ENCODE results near the gene EXOC4. TPM values are rescaled to one million over a fixed set of nuclear protein-coding genes. Genes with fewer than 3 reads are reported as not detected.

The EXOC4 gene
- total RNA-seq, 4 donors from 2014 or later, result 52.4 to 82.2 (median 67.0) TPM

- DNase-seq (ENCODE audit: low spot score in 2 of 2), result no peak
- TF ChIP-seq CTCF (IDR thresholded peaks at IDR 0.05) (no peak), POLR2A (IDR thresholded peaks at IDR 0.05) (no peak)
- 77 to 78% methylated on average over 4 of the region's 4 CpGs for WGBS, 2 donors
Measured at GRCh38 chr7:134089446-134089845, 836.6 kb downstream of the EXOC4 start.

DNA sequence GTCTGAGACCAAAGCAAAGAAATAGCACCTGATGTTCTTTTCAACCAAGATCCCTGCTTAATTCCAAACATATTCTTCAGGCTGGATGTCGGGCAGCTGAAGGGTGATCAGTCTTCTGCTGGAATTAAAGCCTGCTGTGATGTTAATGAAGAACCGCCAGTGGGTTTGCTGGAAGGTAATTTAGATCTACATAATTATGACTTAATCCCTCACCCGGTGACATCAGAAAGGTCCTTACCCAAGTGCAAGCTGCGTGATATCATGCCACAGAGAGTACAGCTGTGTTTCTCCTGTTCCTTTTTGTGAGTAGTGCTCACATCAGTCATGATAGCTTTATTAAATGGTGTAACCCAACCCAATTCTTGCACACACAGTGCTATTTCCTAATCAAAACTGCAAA is 845.2 kb downstream of the EXOC4 start:
- H3K4me3 ChIP-seq (ENCODE audit: low read depth, poor library complexity, severe bottlenecking), result no peak overlapping the region
- intact Hi-C loops (cut with DNase I; ENCODE audit: low total_unique reads), result loop anchor here (2.0 kb wide), 1 partner anchor 17 kb away; no protein-coding TSS in a partner anchor
- DNase-seq (ENCODE audit: low spot score in 2 of 2), result no peak
- TF ChIP-seq CTCF (IDR thresholded peaks at IDR 0.05), result no peak
- TF ChIP-seq POLR2A (IDR thresholded peaks at IDR 0.05), result no peak
- 70 to 84% methylated on average over 4 of the region's 4 CpGs for WGBS, 2 donors

More at GRCh38 chr7:134089446-134089845, 836.6 kb downstream of the EXOC4 start:
- H3K4me3 ChIP-seq (ENCODE audit: low read depth, poor library complexity, severe bottlenecking), result no peak overlapping the region
- intact Hi-C loops (cut with DNase I; ENCODE audit: low total_unique reads), result no loop called here

GRCh38 chr7:134101716-134102115 is 848.8 kb downstream of the EXOC4 start:
- intact Hi-C loops (cut with DNase I; ENCODE audit: low total_unique reads), result no loop called here
- H3K4me3 ChIP-seq (ENCODE audit: low read depth, poor library complexity, severe bottlenecking), result no peak overlapping the region
- TF ChIP-seq POLR2A (IDR thresholded peaks at IDR 0.05) (no peak), CTCF (IDR thresholded peaks at IDR 0.05) (no peak)
- DNase-seq (ENCODE audit: low spot score in 2 of 2), result no peak
- WGBS, 2 donors, result 33 to 34% methylated on average over 3 of the region's 3 CpGs

DNA sequence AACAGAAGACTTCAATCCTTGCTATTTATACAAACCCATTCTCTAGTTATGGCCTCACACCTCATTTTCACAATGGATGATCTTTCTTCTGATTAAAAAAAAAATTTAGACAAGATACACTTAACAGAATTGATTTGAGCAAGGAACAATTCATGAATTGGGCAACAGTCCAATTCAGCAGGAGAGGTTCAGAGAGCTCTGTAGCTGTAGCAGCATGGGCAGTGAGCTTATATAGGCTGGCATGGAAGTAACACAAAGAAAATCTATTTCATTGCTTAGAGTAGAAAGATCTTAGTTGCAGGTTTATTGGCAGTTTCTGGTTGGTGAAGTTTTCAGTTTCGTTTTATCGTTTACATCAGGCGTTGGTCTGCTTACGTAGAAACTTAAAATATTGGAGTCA is 851.3 kb downstream of the EXOC4 start:
- intact Hi-C loops (cut with DNase I; ENCODE audit: low total_unique reads), result no loop called here
- no peak overlapping the region for H3K4me3 ChIP-seq (ENCODE audit: low read depth, poor library complexity, severe bottlenecking)
- no peak for TF ChIP-seq CTCF (IDR thresholded peaks at IDR 0.05)
- DNase-seq (ENCODE audit: low spot score in 2 of 2), result no peak
- WGBS, 2 donors, result 92 to 97% methylated on average over 4 of the region's 4 CpGs

GRCh38 chr7:134105841-134106240 is 853.0 kb downstream of the EXOC4 start:
- intact Hi-C loops (cut with DNase I; ENCODE audit: low total_unique reads), result no loop called here
- DNase-seq (ENCODE audit: low spot score in 2 of 2), result no peak
- H3K4me3 ChIP-seq (ENCODE audit: low read depth, poor library complexity, severe bottlenecking), result no peak overlapping the region
- 79 to 90% methylated on average over 5 of the region's 5 CpGs for WGBS, 2 donors
- TF ChIP-seq POLR2A (IDR thresholded peaks at IDR 0.05) (no peak), CTCF (IDR thresholded peaks at IDR 0.05) (no peak)

GRCh38 chr7:134108802-134109201 is 855.9 kb downstream of the EXOC4 start:
- TF ChIP-seq POLR2A (IDR thresholded peaks at IDR 0.05), result no peak
- no peak for TF ChIP-seq CTCF (IDR thresholded peaks at IDR 0.05)
- no peak overlapping the region for H3K4me3 ChIP-seq (ENCODE audit: low read depth, poor library complexity, severe bottlenecking)
- intact Hi-C loops (cut with DNase I; ENCODE audit: low total_unique reads), result no loop called here
- no peak for DNase-seq (ENCODE audit: low spot score in 2 of 2)
- 88% methylated on average over 2 of the region's 2 CpGs for WGBS, 2 donors

All from lower leg skin (tissue), 4 donors.